Left lung (tissue), 10 donors: ENCODE results near the gene ZFP1. TPM values are rescaled to one million over a fixed set of nuclear protein-coding genes. Genes with fewer than 3 reads are reported as not detected.

Source experiments
- ATAC-seq: fragments of 200-7000 bp; cut with Tn5 transposase; one replicate; pipeline ENCODE4 v1.9.1; 2020; ENCODE audit warnings: moderate library complexity
- DNase-seq, 4 donors: peaks; one replicate each; pipeline ENCODE4 v3.0.0-alpha.2; 2013 to 2020
- H3K27ac ChIP-seq, 2 donors: fragments of 200-600 bp; sonication (generic) in 1 of 2; one replicate each; pipeline versions ENCODE4 v1.5.0 to v1.8.0; 2020 to 2021
- H3K27me3 ChIP-seq, 2 donors: fragments of 200-600 bp; sonication (generic) in 1 of 2; one replicate each; pipeline versions ENCODE4 v1.5.0 to v1.8.0; 2020 to 2021
- H3K36me3 ChIP-seq, 2 donors: fragments of 200-600 bp; sonication (generic) in 1 of 2; one replicate each; pipeline versions ENCODE4 v1.5.0 to v1.8.0; 2020 to 2021
- H3K4me1 ChIP-seq, 2 donors: fragments of 200-600 bp; one replicate each; pipeline ENCODE4 v1.8.0; 2021
- H3K4me3 ChIP-seq, 2 donors: fragments of 200-600 bp; sonication (generic) in 1 of 2; one replicate each; pipeline versions ENCODE4 v1.5.0 to v1.8.0; 2020 to 2021; ENCODE audit warnings: mild to moderate bottlenecking in 1 of 2
- H3K9me3 ChIP-seq, 2 donors: fragments of 200-600 bp; sonication (generic) in 1 of 2; one replicate each; pipeline versions ENCODE4 v1.5.0 to v1.8.0; 2020 to 2021
- CTCF ChIP-seq, 2 donors: fragments of 200-600 bp; sonication (generic) in 1 of 2; IDR thresholded peaks; one replicate each; pipeline versions ENCODE4 v1.5.0 to v1.8.0; 2021; ENCODE audit warnings: antibody characterized with exemption in 2 of 2
- intact Hi-C, 2 donors: fragments of 100-400 bp; cut with DNase I; formaldehyde crosslinking; loops; one replicate each; pipeline versions ENCODE4 v1.11.2 to v1.14.2; 2022
- polyA plus RNA-seq, 6 donors: library from polyadenylated mRNA; unstranded; fragments of 120-200 nt; gene quantifications; one replicate each; pipeline ENCODE4 v1.2.1, GENCODE V29; 2013; ENCODE audit not compliant: insufficient read length in 6 of 6
- total RNA-seq, 2 donors: library from RNA; stranded (reverse); fragmentation: NEBNext Ultra II Directional; extraction: Animal tissue kit (Norgen Biotek cat#: 25700); gene quantifications; one replicate each; pipeline ENCODE4 v1.2.1, GENCODE V29; 2021
- donor health status: DM: no; HTN: yes; CAD: no.
- donor health status: DM: no; HTN: no; CAD: no.

Gene ZFP1
- total and polyA plus RNA-seq, 8 donors = 8.4 to 25.5 (median 22.4) TPM

- no peak overlapping the region for H3K4me3 ChIP-seq
- H3K27ac ChIP-seq = no peak overlapping the region
- ATAC-seq (no peak), DNase-seq (no peak)
- H3K36me3 ChIP-seq = no peaks in the 10 kb centered on the region
- intact Hi-C loops = no loop called here
- no peaks in the 10 kb centered on the region for H3K4me1 ChIP-seq
- peaks cover 0 to 35% of the 10 kb centered on the region in 2 donors for H3K27me3 ChIP-seq
- no peak for TF ChIP-seq CTCF (IDR thresholded peaks at IDR 0.05)
- no peaks in the 10 kb centered on the region for H3K9me3 ChIP-seq
These were observed 44.4 kb downstream of the ZFP1 start for GRCh38 chr16:75192606-75193264.

- no peaks in the 10 kb centered on the region for H3K36me3 ChIP-seq
- ATAC-seq = no peak
- intact Hi-C loops = no loop called here
- H3K27ac ChIP-seq = no peak overlapping the region
- H3K4me1 ChIP-seq = no peaks in the 10 kb centered on the region
- peaks cover 0 to 40% of the 10 kb centered on the region in 2 donors for H3K27me3 ChIP-seq
- no peak for TF ChIP-seq CTCF (IDR thresholded peaks at IDR 0.05)
- DNase-seq = no peak
- H3K4me3 ChIP-seq = no peak overlapping the region
- no peaks in the 10 kb centered on the region for H3K9me3 ChIP-seq
These were observed 44.9 kb downstream of the ZFP1 start for GRCh38 chr16:75193265-75193650.

GRCh38 chr16:75193730-75194444 lies 45.6 kb downstream of the ZFP1 start:
- intact Hi-C loops = no loop called here
- no peak for ATAC-seq
- no peaks in the 10 kb centered on the region for H3K9me3 ChIP-seq

GRCh38 chr16:75195811-75196790 lies 47.8 kb downstream of the ZFP1 start:
- H3K9me3 ChIP-seq = no peaks in the 10 kb centered on the region
- H3K36me3 ChIP-seq = no peaks in the 10 kb centered on the region
- intact Hi-C loops = no loop called here
- DNase-seq (no peak), ATAC-seq (no peak)
- H3K4me3 ChIP-seq = no peak overlapping the region
- H3K4me1 ChIP-seq = no peaks in the 10 kb centered on the region
- TF ChIP-seq CTCF (IDR thresholded peaks at IDR 0.05) = no peak
- H3K27ac ChIP-seq = no peak overlapping the region
- peaks cover 0 to 43% of the 10 kb centered on the region in 2 donors for H3K27me3 ChIP-seq

More at GRCh38 chr16:75193730-75194444, 45.6 kb downstream of the ZFP1 start:
- no peak for TF ChIP-seq CTCF (IDR thresholded peaks at IDR 0.05)
- Histone ChIP-seq H3K4me1 (no peaks in the 10 kb centered on the region), H3K27me3 (peaks cover 0 to 46% of the 10 kb centered on the region in 2 donors), H3K27ac (no peak overlapping the region), H3K4me3 (no peak overlapping the region), H3K36me3 (no peaks in the 10 kb centered on the region)
- DNase-seq = no peak
